Lower leg skin (tissue), 3 donors: ENCODE data around the gene BID.

ENCODE experiments used
- POLR2A ChIP-seq, 2 donors: fragments of 450-650 bp; IDR thresholded peaks; one replicate each; pipeline ENCODE4 v1.6.1; 2016 to 2017; ENCODE audit warnings: antibody characterized with exemption in 2 of 2, mild to moderate bottlenecking in 1 of 2, moderate library complexity in 1 of 2
- TF ChIP-seq, protein P1 (sequence below), 3 donors: fragments of 450-650 bp; IDR thresholded peaks; one replicate each; pipeline ENCODE4 v1.5.1; 2016; ENCODE audit warnings: antibody characterized with exemption in 3 of 3, mild to moderate bottlenecking in 3 of 3, moderate library complexity in 2 of 3

DNA sequence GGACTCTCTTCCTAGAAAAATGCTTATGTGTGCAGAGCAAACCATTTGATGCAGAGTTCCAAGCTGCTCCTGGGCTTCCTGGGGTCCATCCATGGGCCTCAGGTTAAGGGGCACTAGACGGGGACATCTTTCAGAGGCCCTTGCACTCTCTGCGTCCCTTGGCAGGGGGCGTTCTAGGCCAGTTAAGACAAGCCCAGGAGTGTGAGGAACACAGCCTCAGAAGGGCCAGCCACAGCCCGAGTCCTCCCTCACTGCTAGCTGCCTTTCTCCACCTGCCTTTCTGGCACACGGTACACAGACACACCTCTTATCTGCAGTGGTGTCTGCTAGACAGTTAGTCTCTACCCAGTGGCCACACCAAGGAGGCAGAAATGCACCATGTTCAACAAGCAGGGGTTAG is 18.0 kb upstream of the BID start:
- TF ChIP-seq, protein P1, sequence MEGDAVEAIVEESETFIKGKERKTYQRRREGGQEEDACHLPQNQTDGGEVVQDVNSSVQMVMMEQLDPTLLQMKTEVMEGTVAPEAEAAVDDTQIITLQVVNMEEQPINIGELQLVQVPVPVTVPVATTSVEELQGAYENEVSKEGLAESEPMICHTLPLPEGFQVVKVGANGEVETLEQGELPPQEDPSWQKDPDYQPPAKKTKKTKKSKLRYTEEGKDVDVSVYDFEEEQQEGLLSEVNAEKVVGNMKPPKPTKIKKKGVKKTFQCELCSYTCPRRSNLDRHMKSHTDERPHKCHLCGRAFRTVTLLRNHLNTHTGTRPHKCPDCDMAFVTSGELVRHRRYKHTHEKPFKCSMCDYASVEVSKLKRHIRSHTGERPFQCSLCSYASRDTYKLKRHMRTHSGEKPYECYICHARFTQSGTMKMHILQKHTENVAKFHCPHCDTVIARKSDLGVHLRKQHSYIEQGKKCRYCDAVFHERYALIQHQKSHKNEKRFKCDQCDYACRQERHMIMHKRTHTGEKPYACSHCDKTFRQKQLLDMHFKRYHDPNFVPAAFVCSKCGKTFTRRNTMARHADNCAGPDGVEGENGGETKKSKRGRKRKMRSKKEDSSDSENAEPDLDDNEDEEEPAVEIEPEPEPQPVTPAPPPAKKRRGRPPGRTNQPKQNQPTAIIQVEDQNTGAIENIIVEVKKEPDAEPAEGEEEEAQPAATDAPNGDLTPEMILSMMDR (IDR thresholded peaks at IDR 0.05) = no peak
- TF ChIP-seq POLR2A (IDR thresholded peaks at IDR 0.05) = no peak
